GM19193 (cell line): ENCODE data around the gene AKNA.
A peak's percentile ranks its signal among the peaks of the same experiment; 100 is the strongest.

ENCODE experiments used
- POLR2A ChIP-seq: IDR thresholded peaks from 4 replicates; pipeline ENCODE4 v1.6.1; 2011; ENCODE audit not compliant: insufficient read depth, insufficient read length; ENCODE audit errors: extremely low read depth

Gene AKNA

DNA sequence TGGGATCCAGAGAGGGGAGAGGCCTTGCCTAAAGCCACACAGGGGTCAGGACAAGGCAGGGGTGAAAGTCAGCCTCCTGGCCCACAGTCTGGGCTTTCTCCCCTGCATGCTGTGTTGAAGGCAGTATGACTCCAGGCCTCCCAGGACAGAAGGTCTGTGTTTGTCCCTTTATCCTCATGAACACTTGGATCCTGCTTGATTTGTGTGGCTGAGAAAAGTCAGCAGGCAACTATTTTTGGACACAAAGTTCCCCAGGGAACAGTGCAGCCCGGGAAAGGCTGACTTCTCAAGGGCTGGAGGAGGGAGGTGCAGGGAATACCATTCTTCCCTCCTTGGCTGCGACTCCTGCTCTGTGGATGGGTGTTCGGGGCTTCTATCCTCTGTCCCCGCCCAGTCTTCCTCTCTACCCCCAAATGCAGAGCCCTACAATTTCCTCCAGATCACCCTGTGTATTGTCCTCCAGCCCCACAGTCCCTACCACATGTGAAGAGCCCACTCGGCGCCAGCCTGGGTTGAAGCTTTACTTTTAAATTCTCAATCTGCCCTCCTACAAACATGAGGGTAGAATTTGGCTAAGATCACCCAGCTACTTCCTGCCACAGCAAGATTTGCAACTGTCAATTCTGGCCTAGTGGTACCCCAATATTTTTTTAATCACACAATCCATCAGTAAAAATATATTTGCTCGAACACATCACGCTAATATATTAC is 4.1 kb downstream of the AKNA start:
- no peak for TF ChIP-seq POLR2A

DNA sequence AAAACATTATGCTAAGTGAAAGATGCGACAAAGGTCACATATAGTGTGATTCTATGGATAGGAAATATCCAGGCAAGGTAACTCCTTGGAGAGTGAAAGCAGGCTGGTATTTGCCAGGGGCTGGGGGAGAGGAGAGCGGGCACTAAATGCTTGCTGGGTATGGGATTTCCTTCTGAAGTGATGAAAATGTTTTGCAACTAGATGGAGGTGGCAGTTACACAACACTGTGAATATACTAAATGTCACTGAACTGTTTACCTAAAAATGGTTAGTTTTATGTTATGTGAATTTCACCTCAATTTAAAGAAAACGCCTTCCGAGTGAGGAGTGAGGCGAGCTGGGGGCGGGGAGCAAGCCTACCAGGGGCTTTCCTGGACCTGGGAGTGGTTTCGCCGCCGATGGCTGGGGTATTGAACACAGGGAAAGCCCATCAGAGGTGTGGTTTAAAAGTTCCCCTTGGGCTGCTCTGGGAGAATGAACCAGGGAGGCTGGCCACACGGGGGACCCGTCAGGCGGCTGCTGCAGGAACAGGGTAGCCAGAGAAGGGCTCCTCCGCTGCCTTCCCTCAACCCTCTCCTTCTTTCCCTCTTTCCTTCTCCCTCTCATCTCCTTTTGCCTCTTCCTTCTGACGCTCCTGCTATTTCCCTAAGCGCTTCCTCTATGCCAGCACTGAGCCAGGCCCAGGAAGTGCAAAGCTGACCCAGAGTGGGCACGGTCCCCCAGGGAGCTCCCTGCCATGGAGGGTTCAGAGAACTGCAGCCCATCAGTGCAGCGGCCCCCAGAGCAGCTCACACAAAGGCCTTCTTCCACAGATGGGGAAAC is 4.9 kb downstream of the AKNA start:
- peak; percentile 56 for TF ChIP-seq POLR2A

GRCh38 chr9:114378883-114379282 is 8.9 kb downstream of the AKNA start:
- no peak for TF ChIP-seq POLR2A

DNA sequence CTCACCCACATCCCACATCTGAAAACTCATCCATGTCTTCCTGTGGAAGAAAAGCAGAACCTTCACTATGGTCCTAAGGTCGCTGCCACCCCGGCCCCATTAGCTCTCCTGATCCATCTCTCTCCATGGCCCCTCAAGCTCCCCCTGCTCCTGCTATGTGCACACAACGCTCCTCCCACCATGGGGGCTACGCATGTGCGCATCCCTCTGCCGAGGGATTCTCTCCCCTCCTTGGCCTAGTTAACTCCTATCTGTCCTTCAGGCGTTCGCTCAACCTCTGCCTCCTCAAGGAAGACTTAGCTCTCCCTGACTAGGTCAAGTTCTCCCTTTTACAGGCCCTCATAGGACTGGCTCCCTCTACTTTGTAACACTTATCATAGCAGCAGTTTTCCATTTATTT is 9.8 kb downstream of the AKNA start:
- TF ChIP-seq POLR2A = no peak

DNA sequence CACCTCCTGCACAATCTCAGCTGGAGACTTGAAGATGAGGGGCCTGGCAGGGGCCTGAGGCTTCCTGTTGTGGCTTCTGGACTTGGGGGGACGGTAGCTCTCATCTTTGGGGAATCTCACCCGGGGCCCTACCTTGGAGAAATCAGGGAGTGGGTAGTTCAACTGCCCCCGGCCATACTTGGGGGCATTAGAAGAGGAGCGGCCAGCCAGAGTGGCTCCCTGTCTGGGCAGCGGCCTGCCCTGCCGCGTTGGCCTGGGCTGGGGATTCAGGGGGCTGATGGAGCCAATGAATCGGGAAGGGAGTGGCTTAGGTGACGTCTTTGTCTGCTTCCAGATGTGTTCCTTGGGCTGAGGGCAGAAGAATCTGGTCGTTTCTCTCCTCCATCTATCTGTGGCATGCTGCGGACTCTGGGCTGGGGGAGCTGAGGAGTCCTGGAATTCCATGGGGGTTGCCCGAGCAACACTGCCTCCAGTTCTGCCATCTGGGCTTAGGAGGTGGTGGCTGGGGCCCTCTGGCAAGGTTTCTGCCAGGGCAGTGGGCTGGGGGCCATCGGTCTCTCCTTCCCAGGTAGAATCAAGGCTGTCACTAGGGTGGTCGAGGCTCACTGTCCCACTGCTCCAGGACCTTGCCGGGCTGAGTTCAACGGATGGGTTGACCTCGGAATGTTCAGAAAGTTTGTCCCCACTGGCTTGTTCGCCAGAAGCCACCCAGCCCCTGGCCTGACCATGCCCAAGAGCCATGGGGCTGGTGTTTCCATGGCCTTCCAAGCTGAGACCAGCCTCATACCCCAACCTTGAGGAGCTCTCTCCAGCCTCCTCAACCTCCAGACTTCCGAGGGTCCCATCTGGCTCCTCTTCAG is 11.0 kb downstream of the AKNA start:
- no peak for TF ChIP-seq POLR2A

DNA sequence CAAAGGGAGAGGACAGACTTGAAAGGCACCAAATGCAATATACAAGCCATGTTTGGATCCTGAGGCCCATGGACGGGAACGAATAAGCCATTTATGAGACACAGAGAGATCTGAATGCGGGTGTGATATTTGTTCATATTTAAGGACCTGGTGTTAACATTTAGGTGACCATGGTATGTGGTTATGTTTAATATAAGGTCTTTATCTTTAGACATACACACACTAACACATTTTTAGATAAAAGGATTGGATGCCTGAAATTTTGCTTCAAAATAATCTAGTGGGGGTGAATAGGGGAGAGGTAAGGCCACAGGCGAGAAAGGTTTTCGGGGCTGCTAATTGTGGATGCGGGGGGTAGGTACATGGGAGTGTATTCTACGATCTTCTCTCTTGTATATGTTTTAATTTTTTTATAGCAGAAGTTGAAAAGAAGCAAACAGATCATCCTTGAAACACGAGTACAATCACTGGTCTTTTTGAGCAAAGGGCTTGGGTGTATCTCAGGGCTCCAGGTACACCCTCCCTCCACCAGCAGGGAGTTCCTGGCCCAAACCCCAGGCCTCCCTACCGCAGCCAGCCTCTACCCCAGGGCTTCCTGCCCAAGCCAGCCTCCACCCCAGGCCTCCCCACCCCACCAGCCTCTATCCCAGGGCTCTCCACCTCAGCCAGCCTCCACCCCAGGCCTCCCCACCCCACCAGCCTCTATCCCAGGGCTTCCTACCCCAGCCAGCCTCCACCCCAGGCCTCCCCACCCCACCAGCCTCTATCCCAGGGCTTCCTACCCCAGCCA is 12.2 kb downstream of the AKNA start:
- no peak for TF ChIP-seq POLR2A

GRCh38 chr9:114374936-114375335 is 12.8 kb downstream of the AKNA start:
- TF ChIP-seq POLR2A = no peak

GRCh38 chr9:114373960-114374730 is 13.6 kb downstream of the AKNA start:
- no peak for TF ChIP-seq POLR2A

DNA sequence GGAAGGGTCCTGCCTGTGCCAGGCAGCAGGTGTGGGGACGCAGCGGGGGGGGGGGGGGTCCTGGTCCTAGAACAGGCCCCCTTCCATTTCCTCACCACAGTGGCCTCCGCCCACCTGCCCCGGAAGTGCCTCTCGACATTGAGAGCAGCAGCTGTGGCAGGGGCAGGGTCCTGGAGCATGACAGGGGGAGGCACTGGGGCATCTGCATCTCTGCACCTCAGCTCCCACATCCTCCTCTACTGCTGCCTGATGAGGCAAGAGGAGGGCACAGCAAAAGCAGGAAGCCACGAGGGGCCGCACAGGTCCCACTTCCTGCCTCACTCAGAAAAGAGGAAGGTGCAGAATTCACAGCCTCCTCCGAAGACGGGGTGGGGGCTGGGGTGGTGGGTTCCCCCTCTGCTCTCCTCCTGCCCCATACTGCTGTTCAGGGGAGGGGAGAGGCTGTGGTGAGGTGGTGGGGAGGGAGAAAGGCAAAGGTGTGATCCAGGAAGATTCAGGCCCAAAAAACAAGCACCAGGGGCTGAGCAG is 14.8 kb downstream of the AKNA start:
- peak; percentile 55 for TF ChIP-seq POLR2A

GRCh38 chr9:114371973-114372917 is 15.5 kb downstream of the AKNA start:
- no peak for TF ChIP-seq POLR2A

GRCh38 chr9:114371343-114371944 is 16.3 kb downstream of the AKNA start:
- TF ChIP-seq POLR2A = no peak

DNA sequence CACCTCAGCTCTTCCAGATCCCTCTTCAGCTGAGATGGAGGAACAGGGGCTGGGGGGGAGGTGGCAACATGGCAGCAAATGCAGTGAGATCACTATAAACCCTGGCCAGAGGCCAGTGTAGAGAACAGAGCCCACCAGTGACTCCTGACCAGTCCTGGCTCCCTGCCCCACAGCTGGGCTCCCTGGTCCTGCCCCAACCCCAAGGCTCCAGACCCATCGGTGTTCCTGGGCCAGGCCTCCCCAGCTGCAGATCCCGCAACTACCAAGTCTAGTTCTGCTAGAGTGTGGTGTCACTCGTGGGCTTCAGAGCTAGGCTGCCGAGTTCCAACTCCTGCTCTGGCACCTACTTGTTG is 16.8 kb downstream of the AKNA start:
- TF ChIP-seq POLR2A = no peak
